HG02798 (cell line): ENCODE data around the gene FGF2.
"Not testable (repeated sequence)": the region's sequence is repeated elsewhere in the genome, so short reads cannot be mapped to it uniquely, and the experiment has no call there.

ENCODE experiments used
- ATAC-seq: cut with Tn5 transposase; IDR thresholded peaks from one replicate; pipeline ENCODE4 v1.9.1; 2021; ENCODE audit warnings: mild to moderate bottlenecking; ENCODE audit not compliant: unreplicated experiment, poor library complexity

The FGF2 gene

GRCh38 chr4:122842984-122843531, 16.4 kb downstream of the FGF2 start:
- ATAC-seq, result no peak

GRCh38 chr4:122844391-122844790, 17.8 kb downstream of the FGF2 start:
- ATAC-seq, result not testable (repeated sequence)

GRCh38 chr4:122845066-122845465, 18.4 kb downstream of the FGF2 start:
- no peak for ATAC-seq

- no peak for ATAC-seq
Measured at GRCh38 chr4:122845760-122846159, 19.1 kb downstream of the FGF2 start.

GRCh38 chr4:122847931-122848330, 21.3 kb downstream of the FGF2 start:
- no peak for ATAC-seq

- not testable (repeated sequence) for ATAC-seq
Measured at GRCh38 chr4:122849789-122850188, 23.2 kb downstream of the FGF2 start.

- ATAC-seq, result no peak
Measured at GRCh38 chr4:122851568-122851967, 24.9 kb downstream of the FGF2 start.

- ATAC-seq, result no peak
Measured at GRCh38 chr4:122854447-122855352, 28.1 kb downstream of the FGF2 start.

GRCh38 chr4:122855353-122855890, 28.8 kb downstream of the FGF2 start:
- no peak for ATAC-seq

- ATAC-seq, result no peak
Measured at GRCh38 chr4:122857160-122857559, 30.5 kb downstream of the FGF2 start.

- no peak for ATAC-seq
Measured at GRCh38 chr4:122858705-122859104, 32.1 kb downstream of the FGF2 start.

- ATAC-seq, result no peak
Measured at GRCh38 chr4:122861172-122861943, 34.7 kb downstream of the FGF2 start.

GRCh38 chr4:122863639-122864038, 37.0 kb downstream of the FGF2 start:
- no peak for ATAC-seq

GRCh38 chr4:122865425-122865824, 38.8 kb downstream of the FGF2 start:
- ATAC-seq, result no peak

GRCh38 chr4:122868235-122868634, 41.6 kb downstream of the FGF2 start:
- not testable (repeated sequence) for ATAC-seq

- ATAC-seq, result no peak
Measured at GRCh38 chr4:122873146-122873545, 46.5 kb downstream of the FGF2 start.

- ATAC-seq, result no peak
Measured at GRCh38 chr4:122873821-122874593, 47.4 kb downstream of the FGF2 start.

GRCh38 chr4:122875949-122876348, 49.3 kb downstream of the FGF2 start:
- no peak for ATAC-seq

GRCh38 chr4:122876456-122876855, 49.8 kb downstream of the FGF2 start:
- ATAC-seq, result no peak

GRCh38 chr4:122879001-122879400, 52.4 kb downstream of the FGF2 start:
- no peak for ATAC-seq
